K562 (cell line): ENCODE measurements around the gene CDH19. TPM values are rescaled to one million over a fixed set of nuclear protein-coding genes. Genes with fewer than 3 reads are reported as not detected.

Experiments used
- ATAC-seq: fragments of 200-7000 bp; cut with Tn5 transposase; 3 replicates; pipeline ENCODE4 v1.9.1; 2020; ENCODE audit warnings: moderate library complexity
- BruUV-seq: library from RNA; stranded (reverse); fragments of 400-500 nt; replicated peaks from 2 replicates; lab custom pipeline; 2021; lab: Mats Ljungman, UMichigan
- CTCF ChIA-PET: fragments of 300-600 bp; formaldehyde crosslinking; extraction: SDS; loops from one replicate; lab custom pipeline; 2021; ENCODE audit warnings: low intra/inter-chr PET ratio; lab: Yijun Ruan, JAX
- POLR2A ChIA-PET: fragments of 300-600, 350-650 bp; sonication (Branson Sonifier 250); formaldehyde crosslinking; extraction: SDS; loops from one replicate; lab custom pipeline; 2021; ENCODE audit warnings: antibody characterized with exemption, inconsistent platforms; lab: Yijun Ruan, JAX
- DNase-seq, 4 experiments: peaks; one replicate each; pipeline versions ENCODE4 v3.0.0 to v3.0.0-alpha.2; 2011 to 2018; ENCODE audit warnings: low spot score in 3 of 4, mixed read lengths in 3 of 4; ENCODE audit errors: extremely low read depth in 1 of 4
- FAIRE-seq: peaks from 2 replicates; lab custom pipeline; 2011; peaks lifted over from hg19 to GRCh38; lab: Jason Lieb, UNC
- H2AFZ ChIP-seq: 2 replicates; pipeline ENCODE4 v1.6.0; 2011; ENCODE audit warnings: low read depth, low read length, control low read depth, inconsistent platforms
- H3K27ac ChIP-seq: fragments of 200-600 bp; 3 replicates; pipeline ENCODE4 v1.8.0; 2011; ENCODE audit warnings: low read depth, mild to moderate bottlenecking, control low read depth, inconsistent platforms, low read length, moderate library complexity, mixed read lengths; ENCODE audit errors: extremely low read depth
- H3K27me3 ChIP-seq, 2 experiments: fragments of 300-600 bp in 1 of 2; 2 replicates in 1 of 2; 3 replicates in 1 of 2; pipeline versions ENCODE4 v1.6.0 to v1.8.0; 2011; ENCODE audit warnings: inconsistent platforms in 2 of 2, low read length in 2 of 2, mild to moderate bottlenecking in 1 of 2, mixed read lengths in 1 of 2, moderate library complexity in 1 of 2; ENCODE audit not compliant: control insufficient read depth in 2 of 2, insufficient read depth in 2 of 2
- H3K36me3 ChIP-seq: fragments of 300-600 bp; 3 replicates; pipeline ENCODE4 v1.8.0; 2011; ENCODE audit warnings: mild to moderate bottlenecking, low read length, inconsistent platforms; ENCODE audit not compliant: control insufficient read depth, insufficient read depth
- H3K4me1 ChIP-seq, 2 experiments: fragments of 200-600 bp in 1 of 2; replicated peaks in 1 of 2; 2 replicates in 1 of 2; 3 replicates in 1 of 2; pipeline versions ENCODE4 v1.5.1 to v1.8.0; 2011; ENCODE audit warnings: inconsistent platforms in 2 of 2, low read length in 2 of 2, mild to moderate bottlenecking in 1 of 2, mixed read lengths in 1 of 2, moderate library complexity in 1 of 2; ENCODE audit not compliant: control insufficient read depth in 2 of 2, insufficient read depth in 2 of 2
- H3K4me2 ChIP-seq: 2 replicates; pipeline ENCODE4 v1.6.1; 2011; ENCODE audit warnings: low read length, control low read depth, inconsistent platforms, mixed read lengths; ENCODE audit not compliant: insufficient read depth
- H3K4me3 ChIP-seq: fragments of 200-600 bp; sonication (generic), shearing (Covaris generic); 2 replicates; pipeline ENCODE4 v1.5.1; 2016; ENCODE audit warnings: control low read depth, inconsistent platforms
- H3K79me2 ChIP-seq: fragments of 200-600 bp; 3 replicates; pipeline ENCODE4 v1.8.0; 2011; ENCODE audit warnings: low read length, inconsistent platforms; ENCODE audit not compliant: control insufficient read depth, insufficient read depth
- H3K9ac ChIP-seq, 2 experiments: 2 replicates each; pipeline versions ENCODE4 v1.6.0 to v1.6.1; 2011; ENCODE audit warnings: low read depth in 2 of 2, low read length in 2 of 2, control low read depth in 1 of 2, inconsistent platforms in 1 of 2, mild to moderate bottlenecking in 1 of 2, mixed read lengths in 1 of 2; ENCODE audit not compliant: insufficient read depth in 1 of 2
- H3K9me1 ChIP-seq: one replicate; pipeline ENCODE4 v1.6.0; 2011; ENCODE audit warnings: inconsistent platforms, mild to moderate bottlenecking, low read length, moderate library complexity; ENCODE audit not compliant: control insufficient read depth, insufficient read depth
- H3K9me3 ChIP-seq: replicated peaks from 2 replicates; pipeline ENCODE4 v1.5.1; 2011; ENCODE audit warnings: low read depth, low read length, inconsistent platforms; ENCODE audit not compliant: control insufficient read depth, insufficient read depth
- H4K20me1 ChIP-seq: replicated peaks from 2 replicates; pipeline ENCODE4 v1.6.1; 2011; ENCODE audit warnings: low read length, inconsistent platforms, mixed read lengths; ENCODE audit not compliant: control insufficient read depth, insufficient read depth
- ARID2 ChIP-seq: fragments of 450-650 bp; IDR thresholded peaks from 2 replicates; pipeline ENCODE4 v1.6.1; 2017; ENCODE audit warnings: antibody characterized with exemption, mild to moderate bottlenecking
- CEBPG ChIP-seq, 3 experiments: fragments of 200-800 bp in 1 of 3; sonication (Bioruptor generic) in 1 of 3; sonication (generic) in 1 of 3; formaldehyde crosslinking in 1 of 3; IDR thresholded peaks in 2 of 3; conservative IDR thresholded peaks in 1 of 3; 2 replicates each; pipeline versions ENCODE4 v1.6.1 to v1.8.0; 2016 to 2022; ENCODE audit warnings: missing compliant biosample characterization in 2 of 3, missing genetic modification characterization in 2 of 3, mild to moderate bottlenecking in 1 of 3, missing genetic modification reagents in 1 of 3
- MIER1 ChIP-seq: fragments of 450-650 bp; IDR thresholded peaks from 2 replicates; pipeline ENCODE4 v1.6.1; 2016; ENCODE audit warnings: antibody characterized with exemption, mild to moderate bottlenecking, low read depth
- NONO ChIP-seq, 2 experiments: fragments of 200-400 bp in 1 of 2; fragments of 450-650 bp in 1 of 2; formaldehyde crosslinking in 1 of 2; IDR thresholded peaks; 2 replicates each; pipeline ENCODE4 v1.6.1; 2017; ENCODE audit warnings: low read depth in 2 of 2, mild to moderate bottlenecking in 2 of 2, moderate library complexity in 2 of 2, low read length in 1 of 2
- POLR2AphosphoS5 ChIP-seq: IDR thresholded peaks from 2 replicates; pipeline ENCODE4 v1.6.1; 2011; ENCODE audit warnings: mild to moderate bottlenecking, low read depth, low read length, moderate library complexity; ENCODE audit not compliant: control insufficient read depth, insufficient read depth
- ZC3H8 ChIP-seq: fragments of 450-650 bp; IDR thresholded peaks from 2 replicates; pipeline ENCODE4 v1.6.1; 2017
- ZFPM2 ChIP-seq: fragments of 250-450 bp; sonication (Bioruptor Pico); IDR thresholded peaks from 2 replicates; pipeline ENCODE4 v1.5.1; 2022; ENCODE audit warnings: mild to moderate bottlenecking
- ZKSCAN3 ChIP-seq: fragments of 250-450 bp; sonication (Bioruptor Pico); IDR thresholded peaks from 2 replicates; pipeline ENCODE4 v1.4.0; 2020
- ZNF3 ChIP-seq: fragments of 250-450 bp; sonication (Bioruptor Pico); IDR thresholded peaks from 2 replicates; pipeline ENCODE4 v1.5.0; 2021; ENCODE audit warnings: mild to moderate bottlenecking, moderate library complexity
- ZNF41 ChIP-seq: fragments of 250-450 bp; sonication (Bioruptor Pico); conservative IDR thresholded peaks from 2 replicates; pipeline ENCODE4 v1.4.0; 2020; ENCODE audit warnings: mild to moderate bottlenecking
- ZNF586 ChIP-seq: fragments of 450-650 bp; formaldehyde crosslinking; conservative IDR thresholded peaks from 2 replicates; pipeline ENCODE4 v1.4.0; 2020; ENCODE audit warnings: mild to moderate bottlenecking, moderate library complexity
- WGBS: fragments of 100-300 bp; shearing (Covaris generic); methylation state at CpG from one replicate; pipeline ENCODE4 v1.1.6; 2016; ENCODE audit warnings: low coverage, mixed read lengths; ENCODE audit not compliant: insufficient coverage; ENCODE audit errors: missing lambda C conversion rate; 5-methylcytosine and 5-hydroxymethylcytosine counted together
- in situ Hi-C: fragments of 300-500 bp; cut with MboI; formaldehyde crosslinking; loops from 4 replicates; pipeline ENCODE4 v1.15.0; 2018; ENCODE audit warnings: inconsistent platforms, mixed read lengths
- intact Hi-C: fragments of 100-400 bp; cut with micrococcal nuclease; formaldehyde crosslinking; loops from 2 replicates; pipeline ENCODE4 v1.14.2; 2022
- polyA plus RNA-seq, 8 experiments: library from polyadenylated mRNA; depleted of rRNA in 4 of 8; stranded (reverse) in 5 of 8; unstranded in 3 of 8; fragments of >200 nt; fragmentation: Nextera tagmentation in 2 of 8; fragmentation: Illumina TruSeq in 1 of 8; extraction: Ambion mirVana in 2 of 8; extraction: Trizol in 1 of 8; gene quantifications; 2 replicates each; pipeline versions ENCODE4 v1.2.1 to v1.2.3, GENCODE V29; 2011 to 2014; ENCODE audit warnings: inconsistent platforms in 1 of 8, missing spikeins in 1 of 8
- total RNA-seq, 7 experiments: library from RNA; depleted of rRNA in 6 of 7; stranded (reverse); fragments of >200 nt in 6 of 7; fragmentation: Illumina TruSeq in 2 of 7; extraction: Trizol in 2 of 7; gene quantifications; 2 replicates each; pipeline versions ENCODE4 v1.2.1 to v1.2.3, GENCODE V29; 2011 to 2021; ENCODE audit warnings: low replicate concordance in 1 of 7
- TF ChIP-seq, protein P1 (sequence below): sonication (generic); formaldehyde crosslinking; IDR thresholded peaks from 2 replicates; pipeline ENCODE4 v1.9.0; 2022; ENCODE audit warnings: mild to moderate bottlenecking, missing genetic modification reagents
- TF ChIP-seq, protein P2 (sequence below): fragments of 250-450 bp; sonication (Bioruptor Pico); IDR thresholded peaks from 2 replicates; pipeline ENCODE4 v1.5.0; 2020; ENCODE audit warnings: mild to moderate bottlenecking, borderline replicate concordance

CDH19 gene
- total and polyA plus RNA-seq, 9 of the 15 experiments (the other 6 are each of a cell fraction or from before 2014, with no cell fraction given): not detected

DNA sequence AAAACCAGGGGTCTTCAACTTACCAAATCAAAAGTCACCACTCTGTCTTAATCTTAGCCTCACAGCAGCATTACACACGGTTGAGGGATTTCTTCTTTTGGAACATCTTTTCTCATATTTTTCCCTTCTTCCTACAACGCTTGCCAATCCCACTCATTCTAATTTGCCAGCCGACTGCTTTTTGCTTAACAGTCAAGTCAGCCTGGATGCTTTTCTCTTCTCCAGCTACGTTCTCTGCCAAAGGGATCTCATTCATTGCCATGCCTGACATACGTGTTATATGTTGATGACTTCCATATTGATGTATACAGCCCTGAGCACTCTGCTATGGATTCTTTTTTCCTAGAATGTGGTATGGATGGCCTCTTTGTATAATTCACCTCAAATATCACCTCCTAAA, 37.3 kb downstream of the CDH19 start:
- Histone ChIP-seq H3K36me3 (no peaks in the 10 kb centered on the region), H3K27me3 (no peaks in the 10 kb centered on the region), H3K9me1 (no peaks in the 10 kb centered on the region), H4K20me1 (no peaks in the 10 kb centered on the region), H3K4me3 (no peak overlapping the region), H3K27ac (no peak overlapping the region), H2AFZ (no peak overlapping the region), H3K4me1 (no peaks in the 10 kb centered on the region), H3K4me2 (no peak overlapping the region), H3K9me3 (no peaks in the 10 kb centered on the region), H3K79me2 (no peaks in the 10 kb centered on the region), H3K9ac (no peak overlapping the region)
- in situ Hi-C loops: no loop called here
- ChIA-PET CTCF (no interaction called here), POLR2A (no interaction called here)
- 0% methylated on average over 4 of the region's 5 CpGs for WGBS
- no TSS peak for BruUV-seq
- FAIRE-seq (no peak), ATAC-seq (no peak), DNase-seq (no peak)
- TF ChIP-seq, protein P1, sequence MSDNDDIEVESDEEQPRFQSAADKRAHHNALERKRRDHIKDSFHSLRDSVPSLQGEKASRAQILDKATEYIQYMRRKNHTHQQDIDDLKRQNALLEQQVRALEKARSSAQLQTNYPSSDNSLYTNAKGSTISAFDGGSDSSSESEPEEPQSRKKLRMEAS (CRISPR knock-in tag): no peak
- TF ChIP-seq ZFPM2 (CRISPR knock-in tag) (no peak), ZC3H8 (no peak), CEBPG (CRISPR knock-in tag; IDR thresholded peaks at IDR 0.05) (no peak), CEBPG (tag; conservative IDR thresholded peaks at IDR 0.05 in 1 of 2, IDR thresholded peaks at IDR 0.05 in 1 of 2) (no peak), ZNF41 (CRISPR knock-in tag) (no peak), ZKSCAN3 (CRISPR knock-in tag) (no peak), NONO (IDR thresholded peaks at IDR 0.05; ENCODE audit: low read depth in 2 of 2, low read length in 1 of 2) (no peak), ZNF3 (CRISPR knock-in tag) (no peak), POLR2AphosphoS5 (no peak), ARID2 (no peak), MIER1 (no peak), ZNF586 (CRISPR knock-in tag) (no peak)
- TF ChIP-seq, protein P2, sequence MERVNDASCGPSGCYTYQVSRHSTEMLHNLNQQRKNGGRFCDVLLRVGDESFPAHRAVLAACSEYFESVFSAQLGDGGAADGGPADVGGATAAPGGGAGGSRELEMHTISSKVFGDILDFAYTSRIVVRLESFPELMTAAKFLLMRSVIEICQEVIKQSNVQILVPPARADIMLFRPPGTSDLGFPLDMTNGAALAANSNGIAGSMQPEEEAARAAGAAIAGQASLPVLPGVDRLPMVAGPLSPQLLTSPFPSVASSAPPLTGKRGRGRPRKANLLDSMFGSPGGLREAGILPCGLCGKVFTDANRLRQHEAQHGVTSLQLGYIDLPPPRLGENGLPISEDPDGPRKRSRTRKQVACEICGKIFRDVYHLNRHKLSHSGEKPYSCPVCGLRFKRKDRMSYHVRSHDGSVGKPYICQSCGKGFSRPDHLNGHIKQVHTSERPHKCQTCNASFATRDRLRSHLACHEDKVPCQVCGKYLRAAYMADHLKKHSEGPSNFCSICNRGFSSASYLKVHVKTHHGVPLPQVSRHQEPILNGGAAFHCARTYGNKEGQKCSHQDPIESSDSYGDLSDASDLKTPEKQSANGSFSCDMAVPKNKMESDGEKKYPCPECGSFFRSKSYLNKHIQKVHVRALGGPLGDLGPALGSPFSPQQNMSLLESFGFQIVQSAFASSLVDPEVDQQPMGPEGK (CRISPR knock-in tag): no peak
- intact Hi-C loops: no loop called here
